Measurements from ENCODE around the gene MIEN1. TPM values are rescaled to one million over a fixed set of nuclear protein-coding genes. Genes with fewer than 3 reads are reported as not detected.
A peak's percentile ranks its signal among the peaks of the same experiment; 100 is the strongest.

Gene MIEN1
- total and polyA plus RNA-seq, 2 of the 13 experiments (the other 11 are each of a cell fraction or from before 2014, with no cell fraction given) = 40.6 to 56.6 TPM

GRCh38 chr17:39730095-39730921 lies at the start of gene MIEN1 (continued):
- TF ChIP-seq ZBTB8A (CRISPR knock-in tag; IDR thresholded peaks at IDR 0.05; ENCODE audit: borderline replicate concordance, low read depth) = no peak
- peak; percentile 91 for TF ChIP-seq HMGXB3 (CRISPR knock-in tag; IDR thresholded peaks at IDR 0.05; ENCODE audit: borderline replicate concordance)
- TF ChIP-seq ZNF878 (CRISPR knock-in tag; IDR thresholded peaks at IDR 0.05) = peak; percentile 30; the same call in 1 of the 2 replicates
- TF ChIP-seq SIX1 (CRISPR knock-in tag; IDR thresholded peaks at IDR 0.05; ENCODE audit: borderline replicate concordance) = no peak
- TF ChIP-seq ZNF30 (CRISPR knock-in tag; IDR thresholded peaks at IDR 0.05) = no peak
- TF ChIP-seq FOSL1 (CRISPR knock-in tag; IDR thresholded peaks at IDR 0.05; ENCODE audit: borderline replicate concordance) = no peak
- TF ChIP-seq REXO4 (CRISPR knock-in tag; IDR thresholded peaks at IDR 0.05; ENCODE audit: borderline replicate concordance) = no peak
- no peak for TF ChIP-seq ZNF367 (CRISPR knock-in tag; IDR thresholded peaks at IDR 0.05; ENCODE audit: borderline replicate concordance)
- TF ChIP-seq ZNF724P (CRISPR knock-in tag; IDR thresholded peaks at IDR 0.05; ENCODE audit: borderline replicate concordance) = no peak
- TF ChIP-seq STAT5B (CRISPR knock-in tag; IDR thresholded peaks at IDR 0.05) = no peak
- no peak for TF ChIP-seq RARG (CRISPR knock-in tag; IDR thresholded peaks at IDR 0.05; ENCODE audit: low read depth)
- no peak for TF ChIP-seq ZFP36L2 (CRISPR knock-in tag; IDR thresholded peaks at IDR 0.05)
- peak; percentile 85 for TF ChIP-seq AGO1 (IDR thresholded peaks at IDR 0.05; ENCODE audit: low read depth, low read length, poor library complexity, severe bottlenecking)
- peak; percentile 21; the same call in 1 of the 2 replicates for TF ChIP-seq SNAI1 (CRISPR knock-in tag; IDR thresholded peaks at IDR 0.05; ENCODE audit: borderline replicate concordance)
- TF ChIP-seq DMAP1 (CRISPR knock-in tag; IDR thresholded peaks at IDR 0.05) = peak; percentile 72; the same call in 1 of the 2 replicates
- peak; percentile 95 for TF ChIP-seq ZNF784 (CRISPR knock-in tag; IDR thresholded peaks at IDR 0.05; ENCODE audit: borderline replicate concordance)
- TF ChIP-seq ZNF10 (CRISPR knock-in tag; IDR thresholded peaks at IDR 0.05; ENCODE audit: borderline replicate concordance, low read depth) = no peak
- peak; percentile 75; the same call in 1 of the 2 replicates for TF ChIP-seq GTF3A (CRISPR knock-in tag; conservative IDR thresholded peaks at IDR 0.05)
- TF ChIP-seq ZNF207 (IDR thresholded peaks at IDR 0.05; ENCODE audit: borderline replicate concordance) = no peak
- no peak for TF ChIP-seq IRF1 (CRISPR knock-in tag; IDR thresholded peaks at IDR 0.05; ENCODE audit: low read depth)
- peak; percentile 99 for TF ChIP-seq ELF3 (CRISPR knock-in tag; IDR thresholded peaks at IDR 0.05)

Data from HepG2 (cell line).